Upper lobe of right lung (tissue), 1 donor: Measurements from ENCODE around the gene HPSE. TPM values are rescaled to one million over a fixed set of nuclear protein-coding genes. Genes with fewer than 3 reads are reported as not detected.

ENCODE experiments used
- ATAC-seq: fragments of 200-7000 bp; cut with Tn5 transposase; one replicate; pipeline ENCODE4 v1.9.1; 2020; ENCODE audit warnings: mild to moderate bottlenecking, moderate library complexity
- DNase-seq: peaks from one replicate; pipeline ENCODE4 v3.0.0-alpha.2; 2020
- H3K27ac ChIP-seq: fragments of 200-600 bp; one replicate; pipeline ENCODE4 v1.8.0; 2022
- H3K27me3 ChIP-seq: fragments of 200-600 bp; one replicate; pipeline ENCODE4 v1.8.0; 2022; ENCODE audit warnings: mild to moderate bottlenecking
- H3K36me3 ChIP-seq: fragments of 200-600 bp; one replicate; pipeline ENCODE4 v1.8.0; 2022
- H3K4me1 ChIP-seq: fragments of 200-600 bp; one replicate; pipeline ENCODE4 v1.8.0; 2022
- H3K4me3 ChIP-seq: fragments of 200-600 bp; one replicate; pipeline ENCODE4 v1.8.0; 2022; ENCODE audit warnings: mild to moderate bottlenecking
- H3K9me3 ChIP-seq: fragments of 200-600 bp; one replicate; pipeline ENCODE4 v1.8.0; 2022
- intact Hi-C: fragments of 100-400 bp; cut with DNase I; formaldehyde crosslinking; loops from one replicate; pipeline ENCODE4 v1.11.0; 2022
- total RNA-seq: library from RNA; stranded (reverse); fragmentation: NEBNext Ultra II Directional; extraction: Animal tissue kit (Norgen Biotek cat#: 25700); gene quantifications from one replicate; pipeline ENCODE4 v1.2.1, GENCODE V29; 2021
- TF ChIP-seq, protein P1 (sequence below): fragments of 200-600 bp; IDR thresholded peaks from one replicate; pipeline ENCODE4 v1.8.0; 2022; ENCODE audit warnings: antibody characterized with exemption
- donor health status: DM: no; HTN: yes; CAD: no; lungs with severe emphysema.

Gene HPSE
- total RNA-seq, 1 donor from 2014 or later: 5.6 TPM

DNA sequence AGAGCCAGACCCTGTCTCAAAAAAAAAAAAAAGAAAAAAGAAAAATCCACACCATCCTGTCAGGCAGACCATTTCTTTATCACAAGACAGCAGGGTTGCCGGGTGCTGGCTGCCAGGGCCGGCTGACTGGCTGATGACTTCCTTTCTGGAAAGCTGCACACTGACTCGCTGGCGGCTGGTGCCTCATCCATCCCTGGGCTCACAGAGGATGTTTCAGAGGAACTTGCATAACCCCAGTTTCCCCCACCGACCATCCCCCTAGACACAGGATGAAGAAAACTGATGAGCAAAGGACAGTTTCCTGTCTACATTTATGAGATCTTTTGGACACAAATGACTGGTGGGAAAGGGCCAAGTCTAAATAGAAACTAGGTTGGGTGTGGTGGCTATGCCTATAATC lies 14.1 kb downstream of the HPSE start:
- H3K9me3 ChIP-seq: no peaks in the 10 kb centered on the region
- no peak overlapping the region for H3K27ac ChIP-seq
- no peaks in the 10 kb centered on the region for H3K36me3 ChIP-seq
- H3K4me3 ChIP-seq: no peak overlapping the region
- TF ChIP-seq, protein P1, sequence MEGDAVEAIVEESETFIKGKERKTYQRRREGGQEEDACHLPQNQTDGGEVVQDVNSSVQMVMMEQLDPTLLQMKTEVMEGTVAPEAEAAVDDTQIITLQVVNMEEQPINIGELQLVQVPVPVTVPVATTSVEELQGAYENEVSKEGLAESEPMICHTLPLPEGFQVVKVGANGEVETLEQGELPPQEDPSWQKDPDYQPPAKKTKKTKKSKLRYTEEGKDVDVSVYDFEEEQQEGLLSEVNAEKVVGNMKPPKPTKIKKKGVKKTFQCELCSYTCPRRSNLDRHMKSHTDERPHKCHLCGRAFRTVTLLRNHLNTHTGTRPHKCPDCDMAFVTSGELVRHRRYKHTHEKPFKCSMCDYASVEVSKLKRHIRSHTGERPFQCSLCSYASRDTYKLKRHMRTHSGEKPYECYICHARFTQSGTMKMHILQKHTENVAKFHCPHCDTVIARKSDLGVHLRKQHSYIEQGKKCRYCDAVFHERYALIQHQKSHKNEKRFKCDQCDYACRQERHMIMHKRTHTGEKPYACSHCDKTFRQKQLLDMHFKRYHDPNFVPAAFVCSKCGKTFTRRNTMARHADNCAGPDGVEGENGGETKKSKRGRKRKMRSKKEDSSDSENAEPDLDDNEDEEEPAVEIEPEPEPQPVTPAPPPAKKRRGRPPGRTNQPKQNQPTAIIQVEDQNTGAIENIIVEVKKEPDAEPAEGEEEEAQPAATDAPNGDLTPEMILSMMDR: no peak
- no peaks in the 10 kb centered on the region for H3K4me1 ChIP-seq
- intact Hi-C loops: no loop called here
- ATAC-seq (peak; percentile 80), DNase-seq (peak; percentile 70)
- no peaks in the 10 kb centered on the region for H3K27me3 ChIP-seq

DNA sequence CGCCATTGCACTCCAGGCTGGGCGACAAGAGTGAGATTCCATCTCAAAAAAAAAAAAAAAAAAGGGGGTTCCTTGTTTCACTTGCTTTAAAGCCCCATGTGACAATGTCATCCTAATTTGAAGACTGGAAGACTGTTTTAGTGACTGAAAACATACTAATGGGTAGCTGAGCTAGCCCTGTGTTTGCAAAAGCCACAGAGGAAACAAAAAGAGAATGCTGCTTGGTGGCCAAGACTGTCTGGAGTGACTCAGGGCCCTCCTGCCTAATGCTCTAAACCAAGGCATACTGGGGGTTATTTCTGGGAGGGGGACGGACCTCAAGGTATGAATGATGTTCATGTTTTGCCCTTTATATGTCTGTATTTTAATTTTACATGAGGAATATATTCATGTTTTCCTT lies 16.0 kb downstream of the HPSE start:
- intact Hi-C loops: no loop called here
- TF ChIP-seq, protein P1: no peak
- no peaks in the 10 kb centered on the region for H3K4me1 ChIP-seq
- no peaks in the 10 kb centered on the region for H3K36me3 ChIP-seq
- H3K9me3 ChIP-seq: no peaks in the 10 kb centered on the region
- H3K27ac ChIP-seq: no peak overlapping the region
- no peak for DNase-seq
- H3K27me3 ChIP-seq: no peaks in the 10 kb centered on the region
- no peak overlapping the region for H3K4me3 ChIP-seq
- no peak for ATAC-seq

DNA sequence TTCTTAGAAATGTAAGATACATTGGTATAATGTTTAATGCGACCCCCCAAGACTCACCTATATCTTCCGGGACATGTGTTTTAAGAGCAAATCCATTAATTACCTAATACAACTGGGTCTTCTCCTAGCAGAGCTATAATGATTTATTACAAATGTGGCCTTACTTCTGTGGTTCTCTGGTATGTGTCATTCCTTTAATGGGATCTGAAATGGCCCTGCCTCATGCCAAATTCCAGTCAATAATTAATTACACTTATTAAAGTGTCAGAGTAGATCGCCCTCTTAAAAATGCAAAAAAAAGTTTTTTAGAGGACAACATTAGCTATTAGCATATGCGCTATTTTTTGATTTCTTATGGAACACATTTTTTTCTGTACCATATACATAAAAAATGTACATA lies 17.0 kb downstream of the HPSE start:
- Histone ChIP-seq H3K4me1 (no peaks in the 10 kb centered on the region), H3K4me3 (no peak overlapping the region), H3K27ac (no peak overlapping the region), H3K27me3 (no peaks in the 10 kb centered on the region), H3K36me3 (no peaks in the 10 kb centered on the region), H3K9me3 (no peaks in the 10 kb centered on the region)
- intact Hi-C loops: no loop called here
- ATAC-seq (no peak), DNase-seq (no peak)
- TF ChIP-seq, protein P1: no peak

DNA sequence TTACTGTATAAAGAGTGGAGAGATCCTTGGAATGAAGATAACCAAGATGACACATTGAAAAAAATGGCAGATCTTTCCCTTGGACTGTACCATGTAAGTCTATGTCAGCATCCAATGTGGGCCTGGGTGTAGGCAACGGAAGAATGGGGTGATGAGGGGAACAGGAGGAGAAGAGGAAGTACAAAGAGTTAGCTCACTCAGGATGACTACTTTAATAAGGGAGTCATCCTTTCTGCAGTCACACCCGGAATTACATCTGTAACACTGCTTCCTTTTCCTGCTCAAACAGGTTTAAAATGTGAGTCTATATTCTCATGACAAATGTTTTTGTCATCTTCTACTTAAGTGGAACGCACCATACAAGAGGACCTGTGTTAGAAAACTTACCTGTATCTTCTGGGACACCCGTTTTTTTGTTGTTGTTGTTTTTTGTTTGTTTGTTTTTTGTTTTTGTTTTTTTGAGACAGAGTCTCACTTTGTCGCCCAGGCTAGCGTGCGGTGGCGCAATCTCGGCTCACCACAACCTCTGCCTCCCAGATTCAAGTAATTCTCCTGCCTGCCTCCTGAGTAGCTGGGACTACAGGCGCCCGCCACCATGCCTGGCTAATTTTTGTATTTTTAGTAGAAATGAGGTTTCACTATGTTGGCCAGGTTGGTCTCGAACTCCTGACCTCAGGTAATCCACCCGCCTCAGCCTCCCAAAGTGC lies 18.0 kb downstream of the HPSE start:
- peak overlapping the region; percentile 11 for H3K27ac ChIP-seq
- DNase-seq (no peak), ATAC-seq (peak; percentile 86)

DNA sequence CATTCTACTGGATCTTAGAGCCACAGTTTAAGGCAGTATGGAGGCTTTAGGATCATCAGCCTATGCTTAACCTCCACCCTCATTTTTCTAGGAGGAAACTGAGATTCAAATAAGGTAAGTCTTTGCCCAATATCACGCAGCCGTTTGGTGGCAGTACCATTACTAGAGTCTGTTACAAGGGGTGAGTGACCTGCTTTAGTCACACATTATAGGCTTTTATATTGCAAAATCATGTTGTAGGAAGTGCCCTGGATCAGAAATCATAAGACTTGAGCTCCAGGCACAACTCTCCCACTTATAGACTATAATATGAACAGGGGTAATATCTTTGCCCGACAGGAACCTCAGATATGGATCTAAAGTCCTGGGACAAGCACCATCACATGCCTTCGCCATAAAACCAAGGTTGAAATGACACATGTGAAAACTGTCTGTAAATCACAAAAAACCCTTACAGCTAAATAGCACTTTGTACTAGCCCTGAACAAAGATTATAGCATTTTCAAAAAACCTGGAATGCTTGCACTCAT lies 19.2 kb downstream of the HPSE start:
- Histone ChIP-seq H3K27ac (no peak overlapping the region), H3K4me1 (no peaks in the 10 kb centered on the region), H3K36me3 (no peaks in the 10 kb centered on the region), H3K27me3 (no peaks in the 10 kb centered on the region), H3K9me3 (no peaks in the 10 kb centered on the region), H3K4me3 (no peak overlapping the region)
- DNase-seq (no peak), ATAC-seq (peak; percentile 20)
- intact Hi-C loops: no loop called here
- TF ChIP-seq, protein P1: no peak

More for the DNA sequence above, 18.0 kb downstream of the HPSE start:
- no peaks in the 10 kb centered on the region for H3K4me1 ChIP-seq
- H3K27me3 ChIP-seq: no peaks in the 10 kb centered on the region
- no peak overlapping the region for H3K4me3 ChIP-seq
- TF ChIP-seq, protein P1: no peak
- H3K9me3 ChIP-seq: no peaks in the 10 kb centered on the region
- intact Hi-C loops: no loop called here
- H3K36me3 ChIP-seq: no peaks in the 10 kb centered on the region
